NCI-H1092 (cell line): Measurements from ENCODE around the gene NCOA3.

Source experiments
- DNase-seq: peaks from one replicate; lab custom pipeline; 2025; lab: John Stamatoyannopoulos, UW

The NCOA3 gene

DNA sequence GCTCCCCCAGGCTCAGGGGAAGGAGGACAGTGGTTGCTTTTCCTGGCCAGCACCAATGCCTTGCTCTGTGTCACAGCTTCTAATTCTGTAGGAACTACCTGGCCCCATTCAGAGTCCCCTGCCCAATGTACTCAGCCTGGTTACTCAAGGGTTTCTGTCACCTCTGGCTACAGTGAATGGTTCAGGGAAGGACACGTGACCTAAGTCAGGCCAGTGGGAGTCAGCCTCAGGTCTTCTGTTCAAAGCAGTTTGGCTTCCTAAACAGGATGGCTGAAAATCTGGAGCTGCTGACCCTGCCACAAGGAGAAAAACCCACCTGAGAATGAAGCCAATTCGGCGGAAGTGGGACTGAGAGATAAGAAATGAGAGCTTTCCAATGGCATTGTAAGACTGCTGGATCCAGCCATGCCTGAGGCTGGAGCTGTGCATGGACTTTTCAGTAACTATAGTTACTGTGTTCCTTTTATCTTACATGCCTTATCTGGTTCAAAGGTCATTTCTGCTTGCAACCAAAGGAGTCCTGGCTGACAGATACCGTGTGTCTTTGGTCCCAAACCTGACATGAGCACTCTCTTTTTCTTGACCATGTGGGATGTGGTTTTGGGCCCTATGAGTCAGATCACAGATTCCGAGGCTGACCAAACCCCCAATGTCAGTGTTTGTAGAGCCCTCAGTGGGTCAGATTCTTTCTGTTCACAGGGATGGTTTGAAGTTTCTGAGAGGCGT is 179.3 kb downstream of the NCOA3 start:
- no peak for DNase-seq

DNA sequence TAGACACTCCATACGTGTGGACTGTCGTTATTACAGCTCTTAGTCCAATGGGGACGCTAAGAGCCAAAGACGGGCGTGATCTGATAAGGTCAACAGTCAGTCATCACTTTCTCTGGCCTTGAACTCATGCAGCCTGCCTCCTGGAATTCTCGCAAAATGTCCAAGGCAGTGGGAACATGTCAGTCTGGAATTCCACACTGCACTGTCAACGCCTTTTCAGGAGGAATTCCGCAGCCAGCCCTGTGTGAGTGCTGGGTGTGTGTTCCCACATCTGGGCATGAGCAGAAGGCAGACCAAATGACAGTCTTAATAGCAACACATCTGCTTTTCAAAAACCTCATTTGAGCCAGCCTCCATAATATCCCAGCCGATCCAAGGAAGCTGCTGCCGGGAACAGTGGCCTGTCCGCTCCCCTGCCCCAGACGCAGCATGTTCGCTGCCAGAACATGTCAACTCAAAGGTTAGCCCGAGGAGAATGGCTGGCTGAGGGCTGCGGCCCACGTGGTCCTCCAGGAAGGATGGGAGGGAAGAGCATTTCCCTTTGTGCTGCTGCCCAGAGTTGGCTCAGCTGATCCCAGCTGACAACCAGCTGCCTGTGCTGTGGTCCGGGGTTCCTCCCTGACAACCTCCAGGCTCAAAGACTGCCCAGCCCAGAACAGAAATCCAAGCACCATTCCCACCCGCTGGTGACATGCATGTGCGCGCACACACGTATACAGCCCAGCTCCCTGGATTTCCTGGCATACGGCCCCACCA is 180.5 kb downstream of the NCOA3 start:
- no peak for DNase-seq

DNA sequence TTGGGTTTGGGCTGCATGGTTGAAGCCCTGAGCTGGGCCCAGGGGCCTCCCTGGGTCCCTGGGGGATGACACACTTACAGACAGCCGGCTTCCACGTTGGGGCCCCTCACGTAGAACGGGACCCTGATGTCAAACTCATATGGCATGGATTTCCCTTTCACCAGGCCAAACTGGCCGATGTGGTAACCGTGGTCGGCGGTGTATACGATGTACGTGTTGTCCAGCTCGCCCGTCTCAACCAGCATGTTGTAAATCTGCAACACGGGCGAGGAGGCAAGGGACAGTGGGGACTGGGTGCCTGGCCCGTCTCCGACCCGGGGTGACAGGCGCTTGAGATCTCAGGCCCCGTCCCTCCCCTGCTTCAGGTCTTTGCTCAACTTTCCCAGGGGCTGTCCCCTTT is 181.2 kb downstream of the NCOA3 start:
- DNase-seq = no peak

DNA sequence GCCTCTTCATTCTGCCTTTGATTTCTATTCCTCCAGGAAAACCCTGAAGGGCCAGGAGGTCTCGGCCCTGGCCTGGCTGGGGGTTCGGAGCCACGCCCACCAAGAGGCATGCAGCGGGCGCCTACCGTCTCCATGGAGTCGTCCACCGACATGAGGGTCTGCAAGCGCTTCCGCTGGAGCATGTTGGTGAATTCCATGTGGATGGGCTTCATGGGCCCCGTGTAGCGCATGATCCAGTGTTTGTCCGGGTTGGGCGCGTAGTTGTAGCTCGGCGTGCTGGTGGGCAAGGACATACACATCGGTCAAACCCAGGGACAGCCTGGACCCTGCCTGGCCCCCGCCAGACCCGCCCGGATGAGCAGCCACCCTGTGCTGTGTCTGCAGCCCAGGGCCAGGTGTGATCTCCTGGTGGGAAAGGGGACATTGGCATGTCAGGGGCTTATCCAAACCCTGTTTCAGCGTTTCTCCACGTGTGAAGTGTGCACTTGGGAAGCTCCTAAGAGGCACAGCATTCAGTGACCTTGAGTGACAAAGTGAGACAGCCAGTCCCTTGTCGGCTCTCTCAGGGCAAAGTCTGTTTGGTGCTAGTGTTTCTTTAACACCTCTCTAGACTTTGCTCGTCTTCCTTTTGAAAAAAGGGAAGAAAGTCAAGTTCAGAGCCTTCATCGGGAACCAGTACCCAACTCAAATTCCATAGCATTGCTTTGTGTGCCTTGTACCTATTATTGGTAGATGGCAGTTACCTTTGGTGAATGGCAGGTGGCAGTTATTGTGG is 182.8 kb downstream of the NCOA3 start:
- DNase-seq = no peak

DNA sequence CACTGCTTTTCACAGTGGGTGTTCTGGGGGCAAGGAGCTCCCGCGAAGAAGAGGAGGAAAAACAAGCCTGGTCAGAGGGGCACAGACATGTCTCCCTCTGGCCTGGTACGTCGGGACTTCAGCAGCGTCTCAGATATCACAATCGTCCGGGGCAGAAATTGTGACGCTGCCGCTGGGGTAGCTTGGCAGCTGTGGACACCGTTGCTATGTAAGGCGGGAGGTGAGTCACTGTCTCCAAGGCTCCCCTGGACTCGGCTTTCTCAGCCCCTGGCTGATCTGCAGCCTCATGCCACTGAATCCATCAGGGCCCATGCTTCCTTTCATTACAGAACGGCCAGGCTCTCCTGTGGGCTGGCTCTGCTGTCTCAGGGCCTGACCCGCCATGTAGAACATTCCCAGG is 184.9 kb downstream of the NCOA3 start:
- no peak for DNase-seq

DNA sequence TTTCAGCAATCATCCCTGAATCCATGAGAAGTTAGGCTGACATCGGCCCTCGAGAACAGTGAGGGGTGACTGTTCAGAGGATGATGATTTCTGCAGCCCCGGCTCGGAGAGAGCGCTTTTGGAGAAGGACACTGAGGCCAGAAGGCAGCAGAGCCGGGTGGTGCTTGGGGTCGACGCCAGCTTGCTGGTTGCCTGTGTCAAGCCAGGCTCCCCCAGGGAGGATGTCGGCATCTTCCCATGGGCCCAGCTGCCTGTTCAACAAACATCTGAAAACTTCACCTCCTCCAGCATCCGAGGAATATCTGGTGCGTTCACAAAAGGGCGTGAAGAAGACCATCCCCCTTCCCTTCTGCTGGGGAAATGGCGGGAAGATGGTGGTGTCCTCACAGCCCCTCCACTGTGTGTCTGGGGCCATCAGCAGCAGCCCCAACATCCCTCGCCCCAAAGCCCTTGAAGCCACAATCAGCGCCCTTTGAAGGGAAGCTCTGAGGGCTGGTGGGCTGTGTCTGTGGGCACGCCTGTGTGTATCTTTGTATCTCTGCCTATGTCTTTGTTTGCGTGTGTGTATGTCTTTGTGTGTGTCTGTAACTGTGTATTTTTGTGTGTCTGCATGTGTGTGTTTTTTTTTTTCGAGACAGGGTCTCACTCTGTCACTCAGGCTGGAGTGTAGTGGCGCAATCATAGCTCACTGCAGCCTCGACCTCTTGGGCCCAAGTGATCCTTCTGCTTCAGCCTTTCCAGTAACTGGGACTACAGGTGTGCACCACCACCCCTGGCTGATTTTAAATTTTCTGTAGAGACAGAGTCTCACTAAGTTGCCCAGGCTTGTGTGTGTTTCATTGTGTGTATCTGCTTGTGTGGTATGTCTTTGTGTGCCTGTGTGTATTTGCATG is 185.7 kb downstream of the NCOA3 start:
- DNase-seq = no peak

DNA sequence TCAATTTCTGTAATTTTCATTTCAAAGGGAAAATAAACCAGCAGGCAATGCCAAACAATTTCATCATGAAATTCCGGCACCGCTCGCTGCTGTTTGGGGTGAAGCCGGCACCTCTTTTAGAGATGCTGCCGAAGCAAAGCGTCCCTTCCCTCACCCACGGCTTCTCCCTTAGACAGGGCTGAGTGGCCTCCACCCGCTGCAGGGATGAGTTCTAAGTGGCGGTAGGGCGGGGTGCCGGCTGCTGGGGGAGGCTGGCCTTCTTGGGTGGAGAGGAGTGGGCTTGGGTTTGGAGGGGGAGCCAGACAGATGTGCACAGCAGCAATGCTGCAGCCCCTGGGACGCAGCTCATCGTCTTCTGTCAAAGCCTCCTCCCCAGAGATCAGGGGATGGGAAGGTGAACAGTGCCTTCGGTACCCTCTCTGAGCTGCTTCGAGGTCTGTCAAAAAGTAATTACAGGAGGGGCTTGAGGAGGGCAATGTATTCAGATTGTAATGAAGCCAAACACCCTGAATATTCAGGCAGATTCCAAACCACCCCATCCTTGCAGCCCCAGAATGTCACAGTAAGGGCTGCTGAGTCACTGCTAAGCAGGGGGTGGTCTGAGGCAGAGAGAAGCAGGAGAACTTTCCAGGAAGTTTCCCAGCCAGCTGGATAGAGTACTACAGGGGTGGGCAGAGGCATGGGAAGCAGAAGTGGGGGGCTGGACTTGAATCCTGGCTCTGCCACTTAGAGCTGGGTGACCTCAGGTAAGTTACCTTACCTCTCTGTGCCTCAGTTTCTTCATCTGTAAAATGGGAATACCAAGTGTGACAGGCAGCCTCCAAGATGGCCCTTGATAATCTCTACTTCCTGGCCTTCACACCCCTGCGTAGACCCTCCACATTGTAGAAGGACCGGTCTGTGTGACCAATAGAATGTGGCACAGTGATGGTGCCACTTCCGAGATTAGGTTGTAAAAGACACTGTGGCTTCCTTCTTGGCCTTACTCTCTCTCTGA is 187.0 kb downstream of the NCOA3 start:
- no peak for DNase-seq

DNA sequence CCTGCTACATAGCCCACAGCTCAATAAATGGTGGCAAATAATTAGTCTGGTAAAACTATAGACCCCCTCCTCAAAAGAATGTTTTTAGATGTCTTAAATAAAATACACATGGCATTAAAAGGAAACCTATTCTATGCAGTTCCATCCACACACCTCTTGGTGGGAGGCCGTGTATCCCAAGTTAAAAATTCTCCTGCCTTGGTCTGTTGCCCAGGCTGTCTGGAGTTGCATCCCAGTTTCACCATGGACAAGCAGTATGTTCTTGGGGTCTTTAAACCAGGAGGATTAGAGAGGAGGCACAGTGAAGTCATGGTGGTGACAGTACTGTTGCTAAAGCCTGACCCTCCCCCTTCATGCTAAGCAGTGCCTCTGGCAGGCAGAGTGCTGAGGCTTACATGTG is 188.0 kb downstream of the NCOA3 start:
- no peak for DNase-seq

DNA sequence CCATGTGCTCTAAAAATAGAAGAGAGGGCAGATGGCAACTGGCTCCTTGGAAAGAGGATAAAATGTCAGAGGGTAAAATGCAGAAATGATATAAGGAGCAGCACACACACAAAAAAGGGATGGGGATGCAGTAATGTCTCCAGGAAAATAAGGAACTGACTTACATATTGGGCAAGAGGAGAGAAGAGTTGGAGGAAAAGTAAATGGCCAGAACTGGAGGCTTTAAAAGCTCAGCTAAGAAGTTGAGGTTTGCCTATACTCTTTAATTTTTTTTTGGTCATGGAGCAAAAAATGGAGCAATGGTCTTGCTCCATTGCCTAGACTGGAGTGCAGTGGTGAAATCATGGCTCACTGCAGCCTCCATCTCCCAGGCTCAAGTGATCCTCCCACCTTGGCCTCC is 189.9 kb downstream of the NCOA3 start:
- DNase-seq = no peak

DNA sequence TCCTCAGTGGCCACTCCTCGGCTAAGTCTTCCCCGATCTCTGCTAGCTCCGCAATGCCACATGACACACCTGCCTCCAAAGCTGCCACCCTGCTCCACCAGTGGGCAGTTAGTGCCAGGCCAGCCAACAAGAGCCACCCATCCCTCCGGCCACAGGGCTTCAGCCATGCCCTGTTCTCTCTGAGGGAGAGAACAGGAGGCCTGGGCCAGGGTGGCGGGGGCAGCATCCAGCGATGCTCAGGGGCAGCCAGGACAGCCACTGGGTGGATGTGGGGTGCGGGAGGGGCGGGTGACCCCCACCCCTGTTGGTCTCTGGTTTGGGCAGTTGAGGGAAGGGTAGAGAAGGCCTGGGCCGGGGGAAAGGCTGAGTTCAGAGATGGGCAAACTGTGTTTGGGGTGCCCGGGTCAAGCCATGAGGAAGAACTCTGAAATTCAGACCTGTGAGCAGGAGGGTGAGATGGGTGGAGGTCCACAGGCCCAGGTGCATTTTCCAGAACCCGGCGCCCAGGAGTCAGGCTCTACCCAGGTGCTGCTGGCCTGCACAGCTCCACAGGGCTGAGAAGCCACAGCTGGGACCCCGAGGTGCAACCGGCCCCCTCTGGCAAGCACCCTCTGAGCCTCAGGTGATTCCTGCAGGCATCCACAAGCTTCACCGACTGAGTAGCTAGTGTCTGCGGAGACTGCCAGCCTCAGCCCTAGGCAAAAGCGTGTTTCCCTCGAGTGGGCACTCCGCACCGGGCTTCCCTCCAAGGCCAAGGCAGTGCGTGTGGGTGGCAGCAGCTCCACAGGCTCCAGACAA is 192.5 kb downstream of the NCOA3 start:
- DNase-seq = no peak

DNA sequence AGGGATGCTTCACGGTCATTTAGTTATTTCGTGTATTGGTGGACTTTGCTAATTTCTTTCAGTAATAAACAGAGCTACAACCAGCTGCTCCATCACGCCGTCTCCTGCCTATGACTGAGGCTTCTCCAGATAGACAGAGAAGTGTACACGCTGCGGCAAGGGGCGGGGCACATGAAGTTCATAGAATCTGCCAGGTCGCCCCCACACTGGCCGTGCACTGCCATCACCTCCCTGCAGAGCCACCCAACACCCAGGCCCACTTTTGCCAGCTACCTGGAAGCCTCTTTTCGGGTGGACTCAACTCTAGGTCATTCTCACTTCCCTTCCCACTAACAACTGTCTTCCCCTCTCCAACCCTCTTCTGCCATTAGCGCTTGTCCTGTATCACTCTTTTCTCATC is 195.2 kb downstream of the NCOA3 start:
- DNase-seq = no peak

DNA sequence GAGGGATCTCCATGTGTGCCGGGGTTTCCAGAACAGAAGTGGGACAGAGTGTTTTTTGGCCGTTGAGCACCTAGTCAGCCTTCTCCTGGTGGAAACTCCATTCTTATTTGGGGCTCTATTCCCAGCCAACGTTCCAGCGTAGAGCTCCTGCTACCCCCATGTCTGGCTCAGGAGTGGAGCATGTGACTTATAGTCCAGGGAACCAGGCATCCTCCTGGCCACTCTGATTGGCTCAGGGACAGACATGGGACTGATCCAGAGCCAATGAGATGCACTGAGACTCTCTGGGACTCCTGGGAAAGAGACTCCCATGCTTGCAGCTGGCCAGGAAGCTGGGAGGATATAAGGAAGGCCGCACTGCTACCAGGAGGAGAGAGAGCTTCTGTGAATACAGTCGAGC is 196.5 kb downstream of the NCOA3 start:
- DNase-seq = no peak

DNA sequence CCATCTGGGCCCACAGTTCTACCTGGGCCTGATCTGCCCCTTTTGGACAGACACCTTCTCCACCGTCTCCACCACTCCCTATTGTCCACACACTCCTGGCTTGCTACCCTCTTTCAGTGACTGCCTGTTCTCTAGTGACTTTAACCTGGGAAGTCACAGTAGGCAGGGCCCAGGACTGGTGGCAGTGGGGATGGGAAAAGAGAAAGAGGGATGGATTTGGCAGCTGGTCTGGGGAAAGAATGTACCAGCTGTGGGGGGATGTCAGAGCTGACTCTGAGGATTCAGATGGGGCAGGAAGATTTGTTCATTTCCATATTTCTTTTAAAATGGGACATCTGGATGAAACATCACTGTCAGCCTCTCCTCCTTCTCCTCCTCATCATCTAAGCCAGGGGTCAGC is 198.1 kb downstream of the NCOA3 start:
- no peak for DNase-seq

DNA sequence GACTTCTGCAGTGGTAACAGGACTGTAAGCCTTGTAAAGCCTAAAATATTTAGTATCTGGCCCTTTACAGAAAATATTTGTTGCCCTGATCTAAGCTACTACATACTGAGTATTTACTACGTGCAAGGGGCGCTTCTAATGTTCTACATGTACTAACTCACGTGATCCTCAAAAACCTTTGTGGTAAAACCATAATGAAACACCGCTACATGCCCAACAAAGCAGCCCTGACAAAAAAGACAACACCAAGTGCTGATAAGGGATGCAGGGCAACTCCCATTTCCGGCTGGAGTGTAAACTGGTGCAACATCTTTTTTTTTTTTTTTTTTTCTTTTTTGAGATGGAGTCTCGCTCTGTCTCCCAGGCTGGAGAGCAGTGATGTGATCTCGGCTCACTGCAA is 198.6 kb downstream of the NCOA3 start:
- DNase-seq = no peak

DNA sequence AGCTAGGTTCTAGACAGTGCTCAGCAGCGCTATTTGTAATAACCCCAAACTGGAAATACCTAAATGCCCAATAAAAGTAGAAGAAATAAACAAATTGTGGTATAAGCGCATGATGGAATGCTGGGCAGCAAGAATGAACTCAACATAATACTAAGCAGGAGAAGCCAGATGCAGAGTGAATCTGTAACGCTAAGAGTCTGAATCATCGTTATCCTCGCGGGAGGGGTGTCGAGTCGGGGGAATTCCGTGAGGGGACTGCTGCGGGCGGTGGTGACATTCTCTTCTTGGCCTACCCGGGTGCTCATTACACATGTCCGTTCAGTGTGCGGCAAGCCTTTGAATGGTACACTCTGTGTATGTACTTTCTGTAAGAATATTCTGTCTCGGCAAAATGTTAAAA is 199.9 kb downstream of the NCOA3 start:
- no peak for DNase-seq

DNA sequence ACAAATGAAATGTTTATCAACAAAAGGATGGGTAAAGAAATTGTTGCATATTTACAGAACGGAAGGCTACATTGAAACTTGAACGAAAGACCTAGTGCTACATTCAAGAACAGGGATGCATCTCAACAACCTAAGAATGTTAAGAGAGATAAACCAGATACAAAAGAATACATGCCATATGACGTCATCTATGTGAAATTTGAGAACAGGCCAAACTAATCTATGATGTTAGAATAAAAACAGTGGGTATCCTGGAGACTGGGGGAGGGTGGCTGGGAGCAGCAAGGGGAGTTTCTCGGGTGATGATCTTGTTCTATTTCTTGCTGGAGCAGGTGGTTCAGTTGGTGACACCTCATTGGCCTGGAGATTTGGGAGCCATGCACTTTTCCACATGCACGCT is 202.1 kb downstream of the NCOA3 start:
- DNase-seq = no peak

DNA sequence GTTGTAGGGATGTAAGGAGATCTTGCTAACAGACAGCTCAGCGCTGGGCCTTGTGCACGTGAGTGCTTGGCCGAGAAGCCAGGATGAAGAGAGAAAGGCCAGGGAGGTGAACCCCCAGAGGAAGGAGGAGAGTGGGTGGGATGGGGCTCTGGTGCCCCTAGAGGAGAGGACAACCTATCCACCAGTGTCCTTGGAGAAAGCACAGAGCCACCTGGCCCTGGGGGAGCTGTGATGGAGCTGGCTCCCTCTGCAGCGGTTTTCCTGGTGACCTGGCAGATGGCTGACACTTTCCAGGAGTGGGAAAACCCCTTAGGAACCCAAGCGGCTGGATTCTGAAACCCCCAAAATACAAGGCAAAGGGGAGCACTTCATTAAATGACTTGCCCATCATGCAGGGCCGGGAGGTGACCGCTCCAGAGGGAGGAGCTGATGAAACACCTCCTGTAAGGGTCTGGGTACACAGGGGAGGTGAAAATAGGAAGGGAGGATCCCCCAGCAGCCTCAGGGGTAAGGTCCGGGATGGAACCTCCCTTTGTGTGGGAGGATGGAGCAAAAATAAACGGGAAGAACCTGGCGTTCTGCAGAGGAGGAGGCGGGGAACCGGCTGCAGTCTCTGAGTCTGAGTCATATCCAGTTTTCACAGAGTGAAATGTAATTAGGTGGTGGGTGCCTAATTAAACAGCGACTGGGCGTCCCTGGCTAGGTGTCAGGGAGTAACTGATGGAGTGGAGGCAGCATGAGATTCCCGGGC is 203.2 kb downstream of the NCOA3 start:
- no peak for DNase-seq

DNA sequence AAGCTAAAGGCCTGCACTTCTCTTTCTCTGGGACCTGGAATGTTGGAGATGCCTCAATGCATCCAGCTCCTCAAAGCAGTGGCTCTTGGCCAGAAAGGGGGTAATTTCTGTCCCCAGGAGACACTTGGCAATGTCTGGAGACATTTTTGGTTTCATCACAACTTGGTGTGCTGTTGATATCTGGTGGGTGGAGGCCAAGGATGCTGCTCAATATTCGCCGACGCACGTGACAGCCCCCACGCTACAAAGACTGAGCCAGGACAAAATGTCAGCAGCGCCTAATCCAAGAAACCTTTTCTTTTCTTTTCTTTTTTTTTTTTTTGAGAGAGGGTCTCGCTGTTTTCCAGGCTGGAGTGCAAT is 203.8 kb downstream of the NCOA3 start:
- no peak for DNase-seq

DNA sequence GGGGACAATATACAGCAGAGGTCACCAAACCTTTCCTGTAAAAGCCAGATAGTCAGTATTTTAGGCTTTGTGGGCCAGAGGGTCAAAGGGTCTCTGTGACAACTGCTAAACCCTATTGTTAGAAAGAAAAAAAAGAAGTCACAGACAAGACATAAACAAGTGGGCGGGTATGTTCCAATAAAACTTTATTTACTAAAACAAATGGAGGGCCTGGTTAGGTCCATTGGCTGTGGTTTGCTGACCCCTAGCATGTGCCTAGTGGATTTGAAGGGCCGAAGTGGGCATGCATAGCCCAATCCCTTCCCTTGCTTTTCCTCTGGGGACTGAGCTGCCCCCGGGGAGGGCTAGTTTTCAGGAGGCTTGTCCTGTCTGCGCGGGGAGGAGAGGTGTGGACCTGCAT is 204.7 kb downstream of the NCOA3 start:
- no peak for DNase-seq
